ENCODE measurements around the gene DNHD1.

Gene DNHD1

GRCh38 chr11:6481012-6481923 is 15.8 kb upstream of the DNHD1 start, which contains the start of the genes ARFIP2 and TIMM10B:
TSS of gene ARFIP2 (minus strand) at chr11:6481331. CDS start at chr11:6480421, 910 bp downstream.
TSS of gene TIMM10B (plus strand) at chr11:6481501. CDS start at chr11:6481517, 16 bp downstream.
- DNase-seq (ENCODE audit: insufficient read length) (peak; percentile 99), FAIRE-seq (peak; percentile 100)
- peak; percentile 91; the same call in 1 of the 2 replicates for TF ChIP-seq POLR2A (IDR thresholded peaks at IDR 0.05; ENCODE audit: low read depth, low read length)
- peak; percentile 96 for TF ChIP-seq POLR2AphosphoS5 (IDR thresholded peaks at IDR 0.05; ENCODE audit: low read depth, low read length)
- TF ChIP-seq TAF1 (IDR thresholded peaks at IDR 0.05; ENCODE audit: borderline replicate concordance, low read depth, low read length) = no peak

GRCh38 chr11:6481924-6482275 is 15.2 kb upstream of the DNHD1 start:
- TF ChIP-seq POLR2AphosphoS5 (IDR thresholded peaks at IDR 0.05; ENCODE audit: low read depth, low read length) (no peak), TAF1 (IDR thresholded peaks at IDR 0.05; ENCODE audit: borderline replicate concordance, low read depth, low read length) (no peak), POLR2A (IDR thresholded peaks at IDR 0.05; ENCODE audit: low read depth, low read length) (no peak)
- DNase-seq (ENCODE audit: insufficient read length) = no peak
- FAIRE-seq = no peak

- FAIRE-seq = peak; percentile 21
- DNase-seq (ENCODE audit: insufficient read length) = no peak
Observed at GRCh38 chr11:6482441-6482840, 14.6 kb upstream of the DNHD1 start.

GRCh38 chr11:6483015-6483414 is 14.1 kb upstream of the DNHD1 start:
- DNase-seq (ENCODE audit: insufficient read length) (no peak), FAIRE-seq (no peak)
- TF ChIP-seq TAF1 (IDR thresholded peaks at IDR 0.05; ENCODE audit: borderline replicate concordance, low read depth, low read length) (no peak), POLR2AphosphoS5 (IDR thresholded peaks at IDR 0.05; ENCODE audit: low read depth, low read length) (no peak), POLR2A (IDR thresholded peaks at IDR 0.05; ENCODE audit: low read depth, low read length) (no peak)

More at GRCh38 chr11:6482441-6482840, 14.6 kb upstream of the DNHD1 start:
- TF ChIP-seq POLR2AphosphoS5 (IDR thresholded peaks at IDR 0.05; ENCODE audit: low read depth, low read length) (no peak), POLR2A (IDR thresholded peaks at IDR 0.05; ENCODE audit: low read depth, low read length) (no peak), TAF1 (IDR thresholded peaks at IDR 0.05; ENCODE audit: borderline replicate concordance, low read depth, low read length) (no peak)

GRCh38 chr11:6485661-6486060 is 11.4 kb upstream of the DNHD1 start:
- DNase-seq (ENCODE audit: insufficient read length) (no peak), FAIRE-seq (no peak)
- no peak for TF ChIP-seq POLR2A (IDR thresholded peaks at IDR 0.05; ENCODE audit: low read depth, low read length)
- no peak for TF ChIP-seq TAF1 (IDR thresholded peaks at IDR 0.05; ENCODE audit: borderline replicate concordance, low read depth, low read length)
- TF ChIP-seq POLR2AphosphoS5 (IDR thresholded peaks at IDR 0.05; ENCODE audit: low read depth, low read length) = no peak

GRCh38 chr11:6486256-6486655 is 10.8 kb upstream of the DNHD1 start:
- DNase-seq (ENCODE audit: insufficient read length) (no peak), FAIRE-seq (no peak)
- TF ChIP-seq POLR2A (IDR thresholded peaks at IDR 0.05; ENCODE audit: low read depth, low read length) = no peak

GRCh38 chr11:6486938-6487337 is 10.1 kb upstream of the DNHD1 start:
- DNase-seq (ENCODE audit: insufficient read length) = no peak
- FAIRE-seq = no peak
- TF ChIP-seq POLR2A (IDR thresholded peaks at IDR 0.05; ENCODE audit: low read depth, low read length) (no peak), TAF1 (IDR thresholded peaks at IDR 0.05; ENCODE audit: borderline replicate concordance, low read depth, low read length) (no peak)

GRCh38 chr11:6488342-6488741 is 8.7 kb upstream of the DNHD1 start:
- no peak for TF ChIP-seq TAF1 (IDR thresholded peaks at IDR 0.05; ENCODE audit: borderline replicate concordance, low read depth, low read length)
- no peak for TF ChIP-seq POLR2A (IDR thresholded peaks at IDR 0.05; ENCODE audit: low read depth, low read length)
- no peak for TF ChIP-seq POLR2AphosphoS5 (IDR thresholded peaks at IDR 0.05; ENCODE audit: low read depth, low read length)
- FAIRE-seq = no peak
- DNase-seq (ENCODE audit: insufficient read length) = no peak

GRCh38 chr11:6488821-6489220 is 8.3 kb upstream of the DNHD1 start:
- DNase-seq (ENCODE audit: insufficient read length) = no peak
- TF ChIP-seq POLR2A (IDR thresholded peaks at IDR 0.05; ENCODE audit: low read depth, low read length) (no peak), TAF1 (IDR thresholded peaks at IDR 0.05; ENCODE audit: borderline replicate concordance, low read depth, low read length) (no peak), POLR2AphosphoS5 (IDR thresholded peaks at IDR 0.05; ENCODE audit: low read depth, low read length) (no peak)
- FAIRE-seq = no peak

GRCh38 chr11:6489306-6489705 is 7.8 kb upstream of the DNHD1 start:
- TF ChIP-seq POLR2A (IDR thresholded peaks at IDR 0.05; ENCODE audit: low read depth, low read length) = no peak
- TF ChIP-seq TAF1 (IDR thresholded peaks at IDR 0.05; ENCODE audit: borderline replicate concordance, low read depth, low read length) = no peak
- TF ChIP-seq POLR2AphosphoS5 (IDR thresholded peaks at IDR 0.05; ENCODE audit: low read depth, low read length) = no peak
- DNase-seq (ENCODE audit: insufficient read length) = no peak
- FAIRE-seq = no peak

GRCh38 chr11:6498121-6498520 is 1.0 kb downstream of the DNHD1 start:
- FAIRE-seq (no peak), DNase-seq (ENCODE audit: insufficient read length) (no peak)
- no peak for TF ChIP-seq TAF1 (IDR thresholded peaks at IDR 0.05; ENCODE audit: borderline replicate concordance, low read depth, low read length)
- TF ChIP-seq POLR2A (IDR thresholded peaks at IDR 0.05; ENCODE audit: low read depth, low read length) = no peak
- no peak for TF ChIP-seq POLR2AphosphoS5 (IDR thresholded peaks at IDR 0.05; ENCODE audit: low read depth, low read length)

GRCh38 chr11:6498544-6498943 is 1.5 kb downstream of the DNHD1 start:
- no peak for TF ChIP-seq POLR2A (IDR thresholded peaks at IDR 0.05; ENCODE audit: low read depth, low read length)
- no peak for TF ChIP-seq POLR2AphosphoS5 (IDR thresholded peaks at IDR 0.05; ENCODE audit: low read depth, low read length)
- TF ChIP-seq TAF1 (IDR thresholded peaks at IDR 0.05; ENCODE audit: borderline replicate concordance, low read depth, low read length) = no peak
- DNase-seq (ENCODE audit: insufficient read length) = no peak
- FAIRE-seq = no peak

All from GM12892 (cell line).